ENCODE measurements around the gene B4GAT1.
"Not testable (repeated sequence)": the region's sequence is repeated elsewhere in the genome, so short reads cannot be mapped to it uniquely, and the experiment has no call there.

The B4GAT1 gene

DNA sequence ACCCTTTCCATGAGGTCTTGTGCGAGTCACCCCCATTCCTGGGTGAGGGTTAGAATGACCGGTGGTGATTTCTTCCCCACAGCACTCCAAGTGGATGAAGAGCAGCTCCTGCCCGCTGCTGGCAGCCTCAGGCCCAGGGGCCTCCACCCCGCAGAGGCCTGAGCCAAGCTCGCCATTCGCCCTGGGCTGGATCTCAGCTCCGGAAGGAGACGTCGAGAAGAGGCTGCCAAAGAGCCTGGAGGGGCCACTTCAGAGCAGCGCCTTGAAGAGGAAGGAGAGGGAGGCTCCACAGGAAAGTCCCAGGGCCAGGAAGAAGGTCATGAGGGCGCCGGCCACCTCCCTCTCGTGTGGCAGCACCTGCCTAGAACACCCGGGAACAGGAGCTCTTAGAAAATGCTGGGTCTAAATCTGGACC is 15.8 kb upstream of the B4GAT1 start:
- DNase-seq: no peak

DNA sequence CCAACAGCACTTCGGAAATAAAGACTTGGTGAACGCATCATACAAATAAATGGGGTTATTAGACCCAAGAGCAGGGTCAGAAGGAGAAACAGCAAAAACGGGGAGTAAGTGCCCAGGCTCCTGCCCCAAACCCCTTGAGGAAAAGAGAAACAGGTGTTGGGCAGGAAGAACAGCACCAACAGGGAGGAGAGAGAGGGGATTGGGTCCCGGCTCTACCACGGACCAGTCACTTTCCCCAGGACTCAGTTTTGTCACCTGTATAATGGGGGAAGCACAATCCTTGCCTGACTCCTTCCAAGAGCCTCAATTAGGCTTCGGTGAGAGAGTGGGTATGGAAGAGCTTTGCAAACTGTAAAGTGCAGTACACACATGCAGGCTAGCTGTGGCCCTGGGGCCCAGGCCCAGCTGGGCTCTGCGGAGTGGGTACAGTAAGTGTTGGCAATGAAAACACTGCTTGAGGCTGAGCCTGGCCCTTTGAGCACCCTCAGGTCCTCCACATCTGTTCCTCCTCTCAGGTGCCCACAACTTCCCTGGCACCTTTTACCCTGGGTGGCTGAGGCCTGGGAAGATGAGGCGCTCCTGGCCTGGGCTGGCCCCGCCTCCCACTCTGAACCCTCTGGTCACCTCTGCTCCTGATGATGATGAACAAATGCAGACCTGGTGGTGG is 15.2 kb upstream of the B4GAT1 start:
- DNase-seq: no peak

DNA sequence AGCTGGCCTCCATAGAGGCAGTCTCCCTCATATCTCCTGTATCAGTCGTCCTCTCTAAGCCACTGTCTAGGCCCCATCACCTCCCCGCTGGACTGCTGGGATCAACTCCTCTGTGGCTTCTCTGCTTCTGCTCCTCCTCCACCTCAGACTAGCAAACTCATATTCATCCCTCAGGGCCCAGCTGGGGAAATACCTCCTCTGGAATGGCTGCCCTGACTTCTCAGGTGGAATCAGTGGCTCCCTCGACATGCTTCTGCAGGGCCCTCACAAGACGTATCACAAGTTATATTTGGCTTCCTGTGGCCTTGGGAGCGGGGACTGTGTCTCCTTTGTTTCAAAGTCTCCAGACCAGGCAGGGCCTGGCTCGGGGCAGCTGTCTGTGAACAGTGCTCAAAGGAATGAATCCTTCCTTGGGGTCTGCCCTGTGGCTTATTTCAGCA is 14.1 kb upstream of the B4GAT1 start:
- DNase-seq: no peak

DNA sequence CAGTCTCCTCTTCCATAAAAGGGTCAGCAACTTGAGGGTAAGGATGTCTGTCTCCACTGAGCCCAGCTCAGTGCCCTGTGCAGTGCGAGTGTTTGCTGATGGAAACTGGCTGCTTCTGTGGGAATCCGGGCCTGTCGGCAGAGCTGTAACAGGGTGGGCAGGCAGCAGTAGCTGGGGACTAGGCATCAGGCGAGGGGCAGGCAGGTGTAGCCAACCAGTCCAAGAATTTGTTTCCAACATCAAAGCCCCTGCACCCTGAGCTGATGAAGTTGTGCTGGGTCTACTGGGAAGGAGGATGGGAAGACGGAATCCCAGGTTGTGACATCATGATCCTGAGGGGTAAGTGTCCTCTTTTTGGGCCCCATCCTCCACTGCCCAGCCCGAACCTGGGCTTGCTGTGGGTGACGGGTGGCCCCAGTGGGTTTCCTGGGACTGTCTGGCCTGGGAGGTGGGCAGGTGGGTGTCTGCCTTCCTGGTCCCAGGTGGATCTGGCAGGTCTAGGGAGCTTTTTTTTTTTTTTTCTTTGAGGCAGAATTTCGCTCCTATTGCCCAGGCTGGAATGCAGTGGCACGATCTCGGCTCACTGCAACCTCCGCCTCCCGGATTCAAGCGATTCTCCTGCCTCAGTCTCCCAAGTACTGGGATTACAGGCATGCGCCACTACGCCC is 13.1 kb upstream of the B4GAT1 start:
- no peak for DNase-seq

DNA sequence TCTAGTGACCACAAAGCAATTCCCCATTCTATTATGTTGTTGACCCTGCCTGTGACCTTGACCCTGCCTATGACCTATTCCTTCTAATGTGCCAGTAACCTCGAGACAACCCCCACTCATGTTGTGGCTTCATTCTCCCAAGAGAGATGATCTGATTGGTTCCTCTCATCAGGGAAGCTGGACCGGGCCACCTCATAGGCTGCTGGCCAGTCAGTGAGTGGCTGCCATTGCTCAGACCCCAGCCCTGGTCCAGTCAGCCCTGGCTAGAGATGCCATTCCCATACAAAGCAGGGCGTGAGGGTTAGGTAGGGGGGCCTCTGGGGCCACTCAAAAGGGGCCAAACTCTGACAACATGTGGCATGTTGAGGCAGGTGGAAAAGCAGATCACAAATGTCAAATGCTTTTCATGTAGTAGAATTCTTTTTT is 12.2 kb upstream of the B4GAT1 start:
- no peak for DNase-seq

DNA sequence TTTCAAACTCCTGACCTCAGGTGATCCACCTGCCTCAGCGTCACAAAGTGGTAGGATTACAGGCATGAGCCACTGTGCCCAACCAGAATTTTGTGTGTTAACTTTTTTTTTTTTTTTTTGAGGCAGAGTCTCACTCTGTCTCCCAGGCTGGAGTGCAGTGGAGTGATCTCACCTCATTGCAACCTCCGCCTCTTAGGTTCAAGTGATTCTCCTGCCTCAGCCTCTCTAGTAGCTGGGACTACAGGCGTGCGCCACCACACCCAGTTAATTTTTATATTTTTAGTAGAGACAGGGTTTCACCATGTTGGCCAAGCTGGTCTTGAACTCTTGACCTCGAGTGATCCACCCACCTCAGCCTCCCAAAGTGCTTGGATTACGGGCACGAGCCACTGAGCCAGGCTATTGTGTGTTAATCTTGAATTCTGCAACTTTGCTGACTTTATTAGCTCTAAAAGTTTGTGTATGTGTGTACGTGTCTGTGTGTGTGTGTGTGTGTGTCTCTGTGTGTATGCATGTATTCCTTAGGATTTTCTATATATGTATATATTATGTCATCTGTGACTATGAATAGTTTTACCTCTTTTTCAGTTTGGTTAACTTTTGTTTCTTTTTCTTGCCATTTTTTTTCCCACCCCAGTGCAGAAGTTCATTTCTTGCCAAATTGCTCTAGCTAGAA is 3.3 kb upstream of the B4GAT1 start:
- not testable (repeated sequence) for DNase-seq

DNA sequence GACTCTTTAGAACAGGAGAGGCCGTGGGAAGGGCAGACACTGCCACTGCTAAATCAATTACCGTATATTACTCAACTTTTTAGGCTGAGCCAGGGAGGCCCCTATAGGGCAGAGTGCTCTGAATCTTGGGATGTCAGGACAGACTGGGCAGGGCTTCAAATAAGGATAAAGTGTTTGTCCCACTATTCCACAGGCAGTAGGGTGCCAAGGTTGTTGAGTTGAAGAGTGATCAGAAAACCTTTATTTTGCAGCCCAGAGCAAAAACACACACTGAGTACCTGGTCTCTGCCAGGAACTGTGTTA is 1.6 kb upstream of the B4GAT1 start:
- no peak for DNase-seq

DNA sequence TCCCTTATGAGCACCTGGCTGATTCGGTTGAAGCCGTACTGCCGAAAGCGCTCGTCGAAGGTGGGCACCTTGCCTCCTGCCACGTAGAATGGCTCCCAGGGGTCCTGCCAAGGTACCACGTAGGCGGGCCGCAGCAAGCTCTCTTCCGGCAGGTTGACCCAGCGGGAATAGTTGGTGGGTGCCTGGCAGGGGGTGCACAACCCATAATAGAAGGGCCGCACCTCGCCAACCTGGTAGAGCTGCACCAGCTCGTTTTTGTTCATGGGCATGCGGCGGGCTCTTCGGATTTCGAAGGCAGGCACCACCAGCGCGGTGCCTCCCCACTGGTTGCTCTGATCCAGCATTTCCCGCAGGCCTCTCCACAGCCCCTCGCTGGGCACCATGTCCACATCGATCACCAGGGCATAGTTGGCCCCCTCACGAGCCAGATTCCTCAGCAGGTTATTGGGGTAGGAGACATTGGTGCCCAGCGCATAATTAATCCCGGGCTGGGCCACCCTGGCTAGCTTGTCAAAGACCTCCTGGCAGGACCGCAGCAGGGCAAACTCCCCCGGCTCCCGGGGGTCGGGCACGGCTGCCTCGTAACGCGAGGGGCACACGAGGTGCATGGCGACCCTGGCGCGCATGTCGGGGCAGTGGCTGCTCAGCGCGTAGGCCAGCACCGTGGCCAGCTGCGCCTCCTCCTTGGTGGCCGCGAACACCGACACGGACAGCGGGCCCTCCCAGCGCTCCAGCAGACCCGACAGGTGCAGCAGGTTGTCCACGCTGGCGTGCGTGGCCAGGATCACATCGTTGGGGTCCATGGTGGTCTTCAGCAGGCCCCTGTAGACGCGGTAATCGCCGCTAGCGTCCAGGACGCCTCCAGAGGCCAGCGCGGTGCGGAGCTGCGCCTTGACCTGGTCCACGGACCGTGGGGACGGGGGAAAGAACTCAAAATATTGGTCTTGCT is 679 bp downstream of the B4GAT1 start:
- no peak for DNase-seq

DNA sequence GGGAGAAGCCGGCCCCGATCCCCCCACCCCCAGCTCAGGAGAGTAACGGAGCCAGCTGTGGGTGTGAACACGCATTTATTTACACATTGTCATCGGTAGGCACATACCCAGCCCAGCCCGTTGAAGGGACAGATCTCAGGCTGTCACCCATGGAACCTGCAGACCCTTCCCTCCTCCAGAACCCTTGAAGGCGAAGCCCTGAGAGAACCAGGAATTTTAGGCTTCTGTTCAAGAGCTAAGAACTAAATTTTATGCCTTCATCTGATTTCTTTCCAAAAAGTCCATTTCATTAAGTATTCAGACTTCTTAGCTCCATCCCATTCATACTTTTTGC is 2.1 kb downstream of the B4GAT1 start:
- DNase-seq: no peak

DNA sequence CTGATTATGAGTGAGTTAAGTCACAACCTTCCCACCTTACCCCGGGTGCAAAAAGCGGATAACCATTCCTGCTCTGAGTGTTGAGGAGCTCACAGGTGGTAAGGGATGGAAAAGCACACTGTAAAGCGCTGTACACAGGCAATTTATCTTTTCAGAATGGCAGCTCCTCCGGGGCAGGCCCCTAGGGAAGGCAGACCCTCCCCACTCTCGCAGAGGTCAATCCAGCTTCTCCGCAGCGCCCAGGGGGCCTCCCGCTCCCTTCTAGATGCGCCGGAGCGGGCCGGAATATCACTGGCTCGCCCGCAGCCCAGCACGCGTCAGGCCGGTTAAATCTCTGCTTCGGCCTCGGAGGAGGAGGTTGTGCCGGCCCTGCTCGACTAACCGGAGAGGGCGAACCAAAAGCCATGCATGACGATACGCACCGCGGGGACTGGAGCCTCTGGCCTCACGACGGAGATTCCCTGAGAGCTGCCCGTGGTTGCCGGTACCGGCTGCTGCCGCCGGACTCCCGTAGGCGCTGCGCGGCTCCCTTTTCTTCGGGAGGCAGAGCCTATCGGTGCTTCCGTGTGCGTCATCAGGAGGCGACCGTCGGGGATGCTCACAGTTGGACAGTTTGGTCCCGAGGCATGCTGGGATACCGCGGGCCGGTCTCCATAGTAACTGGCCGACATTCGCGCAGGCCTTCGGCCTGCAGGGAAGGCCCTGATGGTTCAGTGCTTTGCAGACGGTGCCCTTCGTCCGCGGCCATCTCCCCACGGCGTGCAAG is 2.7 kb downstream of the B4GAT1 start, which contains the start of gene BRMS1:
Gene BRMS1 (minus strand): TSS at position 555 of the 766 bp plus-strand sequence. CDS start 2,870 bp downstream, outside the sequence.
- DNase-seq: peak; percentile 93

DNA sequence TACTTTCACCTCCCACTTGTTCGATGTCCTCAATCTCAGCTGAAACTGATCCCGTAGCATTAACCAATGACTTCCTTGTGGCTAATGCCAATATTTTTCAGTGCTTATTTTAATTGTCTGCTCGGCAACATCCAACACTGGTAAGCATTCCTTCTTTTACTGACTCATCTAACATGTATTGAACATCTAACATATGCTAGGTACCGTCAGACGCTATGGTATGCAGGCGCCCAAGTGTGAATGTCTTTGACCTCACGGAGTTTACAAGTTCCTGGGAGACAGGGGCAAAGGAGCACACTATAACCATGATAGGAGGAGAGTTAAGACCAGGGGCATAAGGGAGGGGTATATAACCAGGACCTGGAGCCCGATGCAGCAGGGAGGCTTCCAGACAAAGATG is 4.3 kb downstream of the B4GAT1 start:
- no peak for DNase-seq

DNA sequence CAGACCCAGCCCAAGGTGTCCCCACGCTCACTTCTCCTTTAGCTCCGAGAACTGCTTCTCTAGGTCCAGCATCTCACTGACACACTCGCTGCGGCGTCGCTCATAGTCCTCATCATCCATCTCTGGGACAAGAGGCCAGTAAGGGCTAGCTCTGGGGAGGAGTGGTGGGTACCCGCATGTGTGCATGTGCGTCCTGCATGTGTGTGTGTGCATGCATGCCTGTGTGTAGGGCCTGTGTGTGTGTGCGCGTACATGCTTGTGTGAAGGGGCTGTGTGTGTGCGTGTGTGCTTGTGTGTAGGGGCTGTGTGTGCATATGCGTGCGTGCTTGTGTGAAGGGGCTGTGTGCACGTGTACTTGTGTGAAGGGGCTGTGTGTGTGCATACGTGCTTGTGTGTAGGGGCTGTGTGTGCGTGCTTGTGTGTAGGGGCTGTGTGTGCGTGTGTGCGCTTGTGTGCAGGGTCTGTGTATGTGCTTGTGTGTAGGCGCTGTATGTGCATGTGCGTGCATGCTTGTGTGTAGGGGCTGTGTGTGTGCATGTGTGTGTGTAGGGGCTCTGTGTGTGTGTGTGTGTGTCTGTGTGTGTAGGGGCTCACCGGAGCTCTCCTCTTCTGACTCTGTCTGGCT is 5.8 kb downstream of the B4GAT1 start:
- DNase-seq: no peak

DNA sequence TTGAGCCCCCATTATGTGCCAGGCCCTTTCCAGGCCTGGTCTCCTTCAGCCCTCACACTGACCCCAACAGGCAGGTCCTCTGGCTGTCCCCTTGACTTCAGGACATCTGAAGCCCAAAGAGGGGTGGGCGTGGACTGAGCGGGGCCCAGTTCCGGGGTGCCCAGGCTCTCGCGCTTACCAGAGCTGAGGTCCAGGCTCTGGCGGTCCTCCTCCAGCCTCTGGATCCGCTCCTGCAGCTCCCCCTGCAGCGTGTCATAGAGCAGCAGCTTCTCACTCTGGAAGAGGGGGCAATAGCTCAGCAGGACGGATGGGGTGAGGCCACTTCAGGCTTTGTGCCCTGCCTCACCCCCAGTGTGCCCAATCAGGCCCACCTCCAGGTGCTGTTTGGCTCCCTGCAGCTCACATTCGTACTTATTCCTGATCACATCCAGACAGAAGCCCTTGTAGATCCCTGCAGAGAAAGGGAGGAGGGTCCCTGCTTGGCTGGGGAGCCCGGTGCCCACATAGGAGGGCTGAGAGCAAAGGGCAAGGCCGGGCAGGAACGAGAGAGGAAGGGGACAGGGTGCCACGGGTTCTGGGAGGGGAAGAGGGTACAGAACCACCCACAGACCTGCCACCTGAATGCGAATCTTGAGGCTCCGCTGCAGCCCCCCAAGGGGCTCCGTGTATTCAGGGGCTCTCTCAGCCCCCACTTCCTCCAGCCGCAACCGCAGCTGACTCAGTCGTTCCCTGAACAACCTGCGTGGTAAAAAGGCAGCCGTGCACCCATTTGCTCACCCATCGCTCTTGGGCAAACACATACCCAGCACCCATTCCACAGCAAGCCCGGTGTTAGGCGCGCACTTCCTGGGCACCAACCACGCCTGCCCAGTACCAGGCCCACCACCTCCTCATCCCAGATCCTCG is 6.6 kb downstream of the B4GAT1 start:
- DNase-seq: no peak

DNA sequence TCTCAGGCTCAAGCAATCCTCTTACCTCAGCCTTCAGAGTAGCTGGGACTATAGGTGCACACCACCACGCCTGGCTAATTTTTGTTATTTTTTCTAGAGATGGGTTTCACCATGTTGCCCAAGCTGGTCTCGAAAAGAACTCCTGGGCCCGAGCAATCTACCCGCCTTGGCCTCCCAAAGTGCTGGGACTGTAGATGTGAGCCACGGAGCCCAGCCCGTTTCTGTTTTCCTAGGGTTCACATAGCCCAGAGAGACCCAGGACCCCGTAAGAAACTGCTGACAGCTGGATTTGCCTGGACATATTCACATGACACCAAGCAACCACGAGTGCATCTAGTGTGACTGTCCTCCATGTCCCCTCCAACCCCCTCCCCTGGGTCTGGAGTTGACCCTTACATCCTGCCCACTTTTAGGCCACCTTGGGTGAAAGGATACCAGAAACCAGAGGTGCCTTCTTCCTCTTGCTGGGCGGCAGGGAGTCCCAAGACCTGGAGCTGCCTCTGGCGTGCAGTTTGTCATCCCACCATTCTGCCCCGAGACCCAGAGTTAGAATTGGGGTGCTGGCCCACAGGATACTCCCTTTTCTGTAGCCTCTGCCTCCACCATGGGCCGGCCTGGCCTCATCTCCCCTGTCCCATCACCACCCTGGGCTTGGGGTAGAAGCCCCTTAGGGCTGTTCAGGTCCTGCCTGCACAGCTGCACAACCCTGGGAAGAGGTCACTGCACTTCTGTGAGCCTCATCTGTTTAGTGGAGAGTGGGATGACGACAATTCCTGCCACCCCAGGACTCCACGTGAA is 7.5 kb downstream of the B4GAT1 start:
- no peak for DNase-seq

DNA sequence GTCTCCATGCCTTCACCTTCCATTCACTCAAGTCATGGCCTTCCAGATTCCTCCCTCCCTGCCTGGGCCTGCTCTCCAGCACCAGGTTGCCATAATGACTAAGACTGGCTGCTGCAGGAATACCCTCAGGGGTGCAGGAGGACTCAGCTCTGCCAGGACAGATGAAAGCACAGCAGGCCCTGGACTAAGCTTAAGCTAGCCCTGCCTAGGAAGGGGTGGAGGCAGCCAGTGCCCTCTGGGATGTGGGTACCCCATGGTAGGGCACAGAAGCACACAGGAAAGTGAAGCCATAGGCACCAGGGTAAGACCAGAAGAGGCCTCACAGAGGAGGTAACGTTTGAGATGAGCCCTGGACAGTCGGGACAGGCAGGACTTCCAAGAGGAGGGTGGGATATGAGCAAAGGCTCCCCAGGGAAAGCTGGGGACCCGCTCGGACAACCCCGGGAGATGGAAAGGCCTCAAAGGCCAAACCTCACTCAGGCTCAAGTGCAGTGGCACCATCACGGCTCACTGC is 8.2 kb downstream of the B4GAT1 start:
- no peak for DNase-seq

DNA sequence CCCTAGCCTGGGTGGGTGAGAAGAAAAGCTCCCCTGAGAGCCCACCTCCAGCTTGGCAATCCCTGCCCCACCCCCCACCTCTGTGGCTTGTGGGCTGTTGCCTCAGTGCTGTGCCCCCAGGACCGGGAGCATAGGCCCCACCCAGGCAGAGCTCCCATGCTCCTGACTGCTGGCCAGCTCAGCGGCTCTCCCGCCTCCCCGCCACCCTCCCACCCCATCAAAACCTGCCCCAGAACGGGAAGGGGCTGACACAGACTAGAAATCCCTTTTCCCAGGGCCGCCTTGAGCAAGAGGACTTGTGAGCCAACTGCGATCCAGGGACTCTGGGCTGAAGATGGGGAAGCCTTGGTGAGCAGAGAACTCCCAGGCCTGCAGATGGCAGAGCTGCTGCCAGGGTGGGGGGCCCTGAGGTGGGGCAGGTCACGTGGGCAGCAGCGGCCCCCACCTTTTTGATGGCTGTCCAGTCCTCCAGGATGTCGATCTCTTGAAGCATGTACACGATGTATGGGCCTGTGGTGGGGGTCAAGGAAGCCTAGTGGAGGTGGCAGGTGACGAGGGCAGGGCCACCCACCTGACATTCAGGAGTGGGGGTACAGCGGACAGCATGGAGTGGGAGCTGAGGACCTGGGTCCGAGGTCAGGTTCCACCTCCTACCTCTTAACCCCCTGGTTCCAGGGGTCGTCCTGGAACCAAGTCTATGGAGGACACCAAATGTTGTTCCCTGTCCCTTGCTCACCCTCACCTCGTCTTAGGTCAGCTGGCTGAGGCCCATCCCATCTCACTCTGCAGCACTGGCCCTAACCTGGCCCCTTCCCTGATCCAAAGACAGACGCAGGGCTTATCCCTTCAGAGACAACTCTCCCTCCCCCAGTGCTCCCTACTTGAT is 8.9 kb downstream of the B4GAT1 start:
- no peak for DNase-seq

DNA sequence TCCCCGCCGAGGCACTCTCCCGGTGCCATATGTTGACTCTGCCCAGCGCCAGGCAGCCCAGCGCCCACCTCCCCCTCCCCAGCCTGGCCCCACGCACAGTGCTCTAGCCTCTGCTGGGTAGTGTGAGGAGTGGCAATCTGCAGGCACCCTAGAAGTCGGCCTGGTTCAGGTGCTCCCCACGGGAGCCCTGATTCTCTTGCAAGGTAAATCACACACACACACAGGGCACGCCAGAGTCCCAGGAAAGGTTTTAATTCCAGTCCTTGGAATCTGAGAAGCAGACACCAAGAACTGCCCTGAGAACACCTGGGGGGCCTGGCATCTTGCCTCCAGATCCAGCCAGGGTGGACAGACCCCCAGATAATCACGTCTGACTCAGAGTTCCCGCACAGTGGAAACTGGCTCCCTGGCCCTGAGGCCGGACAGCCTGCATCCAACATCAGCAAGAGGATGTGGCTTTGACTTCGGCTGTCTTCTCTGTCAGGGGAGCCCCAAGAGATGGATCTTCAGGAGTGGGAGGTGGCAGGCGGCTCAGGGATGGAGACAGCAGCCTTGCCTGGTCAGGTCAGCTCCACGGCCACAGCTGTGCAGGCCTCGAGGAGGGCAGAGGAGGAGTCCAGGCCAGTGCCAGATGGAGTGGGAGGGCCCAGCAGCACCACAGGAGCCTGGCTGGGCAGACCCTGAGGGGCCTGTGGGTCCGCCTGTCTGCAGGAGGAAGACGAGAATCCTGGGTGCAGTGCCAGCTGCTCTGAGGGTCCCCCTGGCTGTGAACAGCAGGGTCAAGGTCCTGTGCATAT is 10.1 kb downstream of the B4GAT1 start:
- DNase-seq: no peak

Data from effector CD8-positive, alpha-beta T cell (primary cell).